Activated CD4-positive, alpha-beta memory T cell treated with anti-CD3 and anti-CD28 coated beads for 36 hours (primary cell): ENCODE data around the gene ZC3H10. TPM values are rescaled to one million over a fixed set of nuclear protein-coding genes. Genes with fewer than 3 reads are reported as not detected.
A peak's percentile ranks its signal among the peaks of the same experiment; 100 is the strongest.

Experiments used
- CTCF ChIA-PET: fragments of 350-600 bp; sonication (Branson Sonifier 250); formaldehyde crosslinking; loops from one replicate; lab custom pipeline; 2021; ENCODE audit warnings: antibody characterized with exemption, inconsistent platforms; lab: Charles Lee
- POLR2A ChIA-PET: fragments of 350-600 bp; sonication (Branson Sonifier 250); formaldehyde crosslinking; loops from one replicate; lab custom pipeline; 2021; ENCODE audit warnings: antibody characterized with exemption; lab: Charles Lee
- DNase-seq: peaks from one replicate; pipeline ENCODE4 v3.0.0-alpha.2; 2020
- H3K27ac Mint-ChIP-seq: one replicate; pipeline ENCODE4 v1.8.0; 2021; ENCODE audit warnings: mixed read lengths
- H3K27me3 Mint-ChIP-seq: one replicate; pipeline ENCODE4 v1.8.0; 2021; ENCODE audit warnings: mixed read lengths
- H3K36me3 Mint-ChIP-seq: one replicate; pipeline ENCODE4 v1.8.0; 2021; ENCODE audit warnings: mixed read lengths
- H3K4me1 Mint-ChIP-seq: one replicate; pipeline ENCODE4 v1.8.0; 2021; ENCODE audit warnings: low read depth, mixed read lengths
- H3K4me3 Mint-ChIP-seq: one replicate; pipeline ENCODE4 v1.8.0; 2021; ENCODE audit warnings: mild to moderate bottlenecking, mixed read lengths
- H3K9me3 Mint-ChIP-seq: one replicate; pipeline ENCODE4 v1.8.0; 2021; ENCODE audit warnings: mixed read lengths
- intact Hi-C: fragments of 100-400 bp; cut with micrococcal nuclease; formaldehyde crosslinking; loops from one replicate; pipeline ENCODE4 v1.15.1; 2023
- total RNA-seq, 2 experiments: library from RNA; stranded (reverse); gene quantifications; one replicate each; pipeline ENCODE4 v1.2.3, GENCODE V29; 2021

The ZC3H10 gene
- total RNA-seq, 2 experiments from 2014 or later: 5.1 to 7.2 TPM

DNA sequence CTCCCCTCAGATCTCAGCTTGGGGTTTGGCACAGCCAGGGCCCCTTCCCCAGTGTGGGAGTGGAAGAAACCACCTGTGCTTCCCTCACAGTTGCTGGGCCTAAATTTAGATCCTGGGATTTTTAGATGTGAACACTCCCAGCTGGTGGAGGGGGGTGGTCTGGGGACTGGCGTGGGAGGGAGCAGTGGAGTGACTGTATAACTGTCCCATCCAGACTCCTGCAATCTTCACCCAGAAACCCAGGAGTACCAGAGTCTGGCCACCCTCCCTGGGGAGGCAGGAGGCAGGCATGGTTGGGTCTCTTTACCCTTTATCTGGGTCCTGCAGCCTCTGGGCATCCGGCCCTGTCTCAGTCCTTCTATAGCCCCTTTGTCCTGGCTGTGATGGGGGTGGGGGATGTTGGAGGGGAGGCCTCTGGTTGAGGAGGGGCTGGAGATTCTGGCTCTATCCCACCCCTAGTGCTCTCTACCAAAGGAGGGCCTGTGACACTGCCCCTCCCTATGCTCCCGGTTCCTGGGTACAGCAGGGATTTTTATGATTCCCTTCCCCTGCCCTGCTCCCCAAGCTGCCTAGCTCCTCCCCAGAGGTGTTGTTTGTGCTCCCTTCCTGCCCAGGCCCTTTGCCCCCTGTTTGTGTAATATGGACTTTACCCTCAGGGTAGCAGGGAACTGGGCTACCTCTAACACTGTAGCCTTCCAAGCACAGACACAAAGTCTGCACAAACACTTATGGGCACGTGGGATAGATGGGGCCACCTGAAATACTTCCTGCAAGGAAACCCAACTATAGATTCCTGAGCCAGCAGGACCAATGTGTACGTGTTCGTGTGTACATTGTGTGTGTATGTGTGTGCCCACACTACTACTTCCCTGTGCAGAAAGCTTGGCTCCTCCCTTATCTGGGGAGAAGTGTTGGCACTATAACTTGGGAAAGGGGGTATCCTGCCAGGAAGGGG, 36.4 kb upstream of the ZC3H10 start:
- no peak for DNase-seq
- CTCF ChIA-PET: interaction anchor here (1.0 to 2.3 kb wide), 5 partner anchors 15 to 111 kb away, joined by 3 to 5 read pairs (median 3); no protein-coding TSS in a partner anchor
- peaks cover 7% of the 10 kb centered on the region for H3K27me3 Mint-ChIP-seq
- peaks cover 5% of the 10 kb centered on the region for H3K4me1 Mint-ChIP-seq
- H3K4me3 Mint-ChIP-seq: no peak overlapping the region
- POLR2A ChIA-PET: interaction anchor here (4.9 kb wide), 1 partner anchor 22 kb away, joined by 23 read pairs; the partner anchor contains the start of gene PA2G4
- H3K36me3 Mint-ChIP-seq: no peaks in the 10 kb centered on the region
- no peaks in the 10 kb centered on the region for H3K9me3 Mint-ChIP-seq
- intact Hi-C loops: loop anchor here (2.0 kb wide), 1 partner anchor 35 kb away; no protein-coding TSS in a partner anchor
- no peak overlapping the region for H3K27ac Mint-ChIP-seq

DNA sequence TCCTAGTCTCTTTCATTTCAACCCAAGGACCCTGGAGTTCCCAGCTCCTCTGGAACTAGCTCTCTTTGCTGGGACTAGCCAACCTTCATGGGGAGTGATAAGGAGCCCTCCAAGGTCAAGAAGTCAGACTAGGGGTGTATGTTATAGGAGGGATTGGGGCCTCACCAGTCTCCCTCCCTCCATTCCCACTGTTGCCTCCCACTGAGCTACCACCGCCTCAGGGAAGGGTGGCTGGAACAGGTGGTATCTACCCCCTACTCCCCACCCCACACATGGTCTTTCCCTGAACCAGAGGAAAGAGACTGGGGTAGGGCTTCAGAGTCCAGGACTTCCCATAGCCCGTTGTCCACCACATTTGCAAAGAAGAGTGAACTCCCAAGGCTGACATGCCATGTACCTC, 35.7 kb upstream of the ZC3H10 start:
- no peaks in the 10 kb centered on the region for H3K9me3 Mint-ChIP-seq
- H3K27me3 Mint-ChIP-seq: peaks cover 7% of the 10 kb centered on the region
- no peak overlapping the region for H3K4me3 Mint-ChIP-seq
- no peak overlapping the region for H3K27ac Mint-ChIP-seq
- H3K36me3 Mint-ChIP-seq: no peaks in the 10 kb centered on the region
- intact Hi-C loops: no loop called here
- no peak for DNase-seq
- POLR2A ChIA-PET: interaction anchor here (4.9 kb wide), 1 partner anchor 22 kb away, joined by 23 read pairs; the partner anchor contains the start of gene PA2G4
- CTCF ChIA-PET: interaction anchor here (1.8 kb wide), 1 partner anchor 86 kb away, joined by 5 read pairs; no protein-coding TSS in a partner anchor
- H3K4me1 Mint-ChIP-seq: peaks cover 5% of the 10 kb centered on the region

DNA sequence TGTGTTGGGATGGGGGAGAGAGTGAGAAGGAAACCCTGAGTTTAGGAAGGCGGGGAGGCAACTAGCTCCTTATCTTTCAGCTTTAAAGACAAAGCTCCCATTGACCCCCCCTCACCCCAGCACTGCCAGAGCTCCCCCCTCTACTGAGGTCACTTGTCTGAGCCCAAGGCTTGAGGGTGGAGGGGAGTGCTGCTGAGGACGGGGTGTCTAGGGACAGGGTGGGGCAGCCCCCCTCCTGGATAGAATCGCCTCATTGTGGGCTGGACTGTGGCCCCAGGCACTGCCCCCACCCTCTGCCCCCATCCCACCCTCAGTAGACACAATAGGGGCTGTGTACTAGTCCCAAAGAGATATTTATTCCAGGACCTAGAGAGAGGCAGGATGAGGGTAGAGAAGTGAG, 35.1 kb upstream of the ZC3H10 start:
- intact Hi-C loops: no loop called here
- Mint-ChIP-seq H3K36me3 (no peaks in the 10 kb centered on the region), H3K27me3 (peaks cover 7% of the 10 kb centered on the region), H3K4me3 (no peak overlapping the region), H3K4me1 (peaks cover 5% of the 10 kb centered on the region), H3K9me3 (no peaks in the 10 kb centered on the region), H3K27ac (no peak overlapping the region)
- CTCF ChIA-PET: no interaction called here
- POLR2A ChIA-PET: interaction anchor here (4.9 kb wide), 1 partner anchor 21 kb away, joined by 23 read pairs; the partner anchor contains the start of gene PA2G4
- DNase-seq: no peak

DNA sequence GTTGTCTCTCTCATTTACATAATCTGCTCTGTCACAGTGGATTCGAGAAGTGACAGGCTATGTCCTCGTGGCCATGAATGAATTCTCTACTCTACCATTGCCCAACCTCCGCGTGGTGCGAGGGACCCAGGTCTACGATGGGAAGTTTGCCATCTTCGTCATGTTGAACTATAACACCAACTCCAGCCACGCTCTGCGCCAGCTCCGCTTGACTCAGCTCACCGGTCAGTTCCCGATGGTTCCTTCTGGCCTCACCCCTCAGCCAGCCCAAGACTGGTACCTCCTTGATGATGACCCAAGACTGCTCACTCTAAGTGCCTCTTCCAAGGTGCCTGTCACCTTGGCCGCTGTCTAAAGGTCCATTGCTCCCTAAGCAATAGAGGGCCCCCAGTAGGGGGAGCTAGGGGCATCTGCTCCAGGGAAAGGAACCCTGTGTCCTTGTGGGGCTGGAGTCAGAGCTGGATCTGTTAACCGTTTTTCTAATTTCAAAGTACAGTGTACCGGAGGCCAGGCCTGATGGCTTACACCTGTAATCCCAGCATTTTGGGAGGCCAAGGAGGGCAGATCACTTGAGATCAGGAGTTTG, 33.0 kb upstream of the ZC3H10 start:
- Mint-ChIP-seq H3K36me3 (no peaks in the 10 kb centered on the region), H3K4me1 (peaks cover 5% of the 10 kb centered on the region), H3K27me3 (peaks cover 7% of the 10 kb centered on the region), H3K4me3 (no peak overlapping the region), H3K9me3 (no peaks in the 10 kb centered on the region), H3K27ac (no peak overlapping the region)
- peak; percentile 62 for DNase-seq
- CTCF ChIA-PET: interaction anchor here (0.6 to 2.1 kb wide), 12 partner anchors 11 to 120 kb away, joined by 3 to 22 read pairs (median 4); partner anchors contain the start of gene PA2G4
- intact Hi-C loops: no loop called here
- POLR2A ChIA-PET: interaction anchor here (0.6 to 0.7 kb wide), 2 partner anchors 12 to 42 kb away, joined by 3 read pairs; no protein-coding TSS in a partner anchor

DNA sequence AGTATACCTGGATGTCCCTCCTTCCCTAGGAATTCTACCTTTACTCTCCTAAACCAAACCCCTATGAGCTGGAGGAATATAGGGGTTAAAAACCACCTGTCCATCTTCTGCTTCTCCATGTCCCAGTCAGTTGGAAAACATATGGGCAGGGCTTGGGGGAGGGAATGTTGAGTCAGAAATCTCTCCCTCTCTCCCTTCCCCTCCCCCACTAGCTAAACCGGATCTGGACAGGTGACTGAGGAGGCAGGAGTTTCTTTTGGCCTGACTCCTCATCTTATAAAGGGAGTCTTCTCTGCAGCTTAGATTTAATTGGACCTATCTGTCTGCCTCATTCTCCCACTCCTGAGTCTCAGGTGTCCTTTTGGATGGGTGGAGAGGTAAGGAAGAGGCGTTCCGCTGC, 32.0 kb upstream of the ZC3H10 start:
- Mint-ChIP-seq H3K4me3 (no peak overlapping the region), H3K27ac (no peak overlapping the region), H3K36me3 (no peaks in the 10 kb centered on the region), H3K9me3 (no peaks in the 10 kb centered on the region), H3K4me1 (peaks cover under 1% of the 10 kb centered on the region), H3K27me3 (peaks cover 3% of the 10 kb centered on the region)
- DNase-seq: no peak
- ChIA-PET CTCF (interaction anchor here (0.8 to 2.1 kb wide), 5 partner anchors 13 to 121 kb away, joined by 3 to 22 read pairs (median 4); partner anchors contain the start of gene PA2G4), POLR2A (no interaction called here)
- intact Hi-C loops: no loop called here

DNA sequence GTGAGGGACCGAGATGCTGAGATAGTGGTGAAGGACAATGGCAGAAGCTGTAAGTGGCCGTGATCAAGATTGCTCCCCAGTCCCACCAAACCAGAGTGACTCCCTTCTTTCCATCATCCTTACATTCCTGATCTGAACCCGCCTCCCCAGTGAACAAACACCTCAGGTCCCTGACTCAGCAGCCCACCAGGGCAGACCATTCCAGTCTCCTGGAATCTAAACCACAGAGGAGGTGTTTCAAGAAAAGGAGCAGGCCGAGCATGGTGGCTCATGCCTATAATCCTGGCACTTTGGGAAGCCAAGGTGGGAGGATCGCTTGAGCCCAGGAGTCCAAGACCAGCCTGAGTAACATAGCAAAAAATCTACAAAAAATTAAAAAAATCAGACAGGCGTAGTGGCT, 31.5 kb upstream of the ZC3H10 start:
- ChIA-PET POLR2A (no interaction called here), CTCF (interaction anchor here (1.7 kb wide), 1 partner anchor 13 kb away, joined by 4 read pairs; no protein-coding TSS in a partner anchor)
- Mint-ChIP-seq H3K27ac (no peak overlapping the region), H3K4me3 (no peak overlapping the region), H3K9me3 (no peaks in the 10 kb centered on the region), H3K36me3 (no peaks in the 10 kb centered on the region), H3K27me3 (peaks cover 2% of the 10 kb centered on the region), H3K4me1 (no peaks in the 10 kb centered on the region)
- no peak for DNase-seq
- intact Hi-C loops: no loop called here

DNA sequence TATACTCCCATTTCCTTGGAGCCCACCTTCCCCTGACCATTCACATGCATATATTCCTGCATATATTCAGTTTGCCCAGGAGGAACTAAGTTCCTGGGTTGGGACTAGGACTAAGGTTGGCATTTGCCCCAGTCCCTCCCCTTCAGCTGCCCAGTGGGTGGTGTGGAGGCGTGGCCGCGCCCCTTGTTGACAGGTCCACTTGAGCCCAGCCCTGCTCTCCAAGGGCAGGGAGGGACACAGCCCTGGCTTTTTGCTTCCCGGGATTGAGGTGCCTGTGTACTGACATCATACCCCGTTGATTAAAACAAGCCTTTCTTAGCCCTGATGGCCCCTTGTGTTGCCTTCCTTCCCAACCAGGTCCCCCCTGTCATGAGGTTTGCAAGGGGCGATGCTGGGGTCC, 30.8 kb upstream of the ZC3H10 start:
- Mint-ChIP-seq H3K4me3 (no peak overlapping the region), H3K36me3 (no peaks in the 10 kb centered on the region), H3K27me3 (peaks cover 2% of the 10 kb centered on the region), H3K4me1 (no peaks in the 10 kb centered on the region), H3K27ac (no peak overlapping the region), H3K9me3 (no peaks in the 10 kb centered on the region)
- intact Hi-C loops: no loop called here
- DNase-seq: no peak
- POLR2A ChIA-PET: no interaction called here
- CTCF ChIA-PET: no interaction called here

DNA sequence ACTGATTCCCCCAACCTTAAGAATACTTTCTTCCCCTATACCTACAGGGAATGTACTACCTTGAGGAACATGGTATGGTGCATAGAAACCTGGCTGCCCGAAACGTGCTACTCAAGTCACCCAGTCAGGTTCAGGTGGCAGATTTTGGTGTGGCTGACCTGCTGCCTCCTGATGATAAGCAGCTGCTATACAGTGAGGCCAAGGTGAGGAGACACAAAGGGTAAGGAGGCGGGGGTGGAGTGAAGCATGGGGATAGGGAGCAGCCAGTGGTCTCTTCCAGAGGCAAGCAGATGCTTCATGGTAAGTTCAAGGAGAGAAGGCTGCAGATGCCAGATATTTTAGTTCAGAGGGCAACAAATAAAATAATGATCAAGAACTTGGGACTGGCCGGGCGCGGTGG, 20.3 kb upstream of the ZC3H10 start:
- no peaks in the 10 kb centered on the region for H3K9me3 Mint-ChIP-seq
- intact Hi-C loops: no loop called here
- H3K4me3 Mint-ChIP-seq: no peak overlapping the region
- DNase-seq: no peak
- H3K36me3 Mint-ChIP-seq: no peaks in the 10 kb centered on the region
- CTCF ChIA-PET: no interaction called here
- H3K4me1 Mint-ChIP-seq: peaks cover 9% of the 10 kb centered on the region
- no peaks in the 10 kb centered on the region for H3K27me3 Mint-ChIP-seq
- POLR2A ChIA-PET: no interaction called here
- no peak overlapping the region for H3K27ac Mint-ChIP-seq

DNA sequence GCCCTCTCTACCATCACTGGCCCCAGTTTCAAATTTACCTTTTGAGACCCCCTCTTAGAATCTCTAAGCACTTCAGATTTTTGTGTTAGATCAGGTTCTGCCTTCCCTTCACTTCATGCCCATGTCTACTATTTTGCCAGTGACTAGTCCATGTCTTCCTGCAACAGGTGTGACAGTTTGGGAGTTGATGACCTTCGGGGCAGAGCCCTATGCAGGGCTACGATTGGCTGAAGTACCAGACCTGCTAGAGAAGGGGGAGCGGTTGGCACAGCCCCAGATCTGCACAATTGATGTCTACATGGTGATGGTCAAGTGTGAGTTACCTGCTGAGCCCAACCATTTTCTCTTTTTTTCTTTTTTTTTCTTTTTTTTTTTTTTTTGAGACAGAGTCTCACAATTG, 19.5 kb upstream of the ZC3H10 start:
- H3K9me3 Mint-ChIP-seq: no peaks in the 10 kb centered on the region
- H3K4me3 Mint-ChIP-seq: no peak overlapping the region
- no peaks in the 10 kb centered on the region for H3K36me3 Mint-ChIP-seq
- CTCF ChIA-PET: interaction anchor here (0.6 to 1.7 kb wide), 2 partner anchors 10 to 13 kb away, joined by 3 to 4 read pairs; no protein-coding TSS in a partner anchor
- no peak for DNase-seq
- POLR2A ChIA-PET: no interaction called here
- peaks cover 17% of the 10 kb centered on the region for H3K4me1 Mint-ChIP-seq
- H3K27me3 Mint-ChIP-seq: no peaks in the 10 kb centered on the region
- intact Hi-C loops: no loop called here
- H3K27ac Mint-ChIP-seq: no peak overlapping the region

DNA sequence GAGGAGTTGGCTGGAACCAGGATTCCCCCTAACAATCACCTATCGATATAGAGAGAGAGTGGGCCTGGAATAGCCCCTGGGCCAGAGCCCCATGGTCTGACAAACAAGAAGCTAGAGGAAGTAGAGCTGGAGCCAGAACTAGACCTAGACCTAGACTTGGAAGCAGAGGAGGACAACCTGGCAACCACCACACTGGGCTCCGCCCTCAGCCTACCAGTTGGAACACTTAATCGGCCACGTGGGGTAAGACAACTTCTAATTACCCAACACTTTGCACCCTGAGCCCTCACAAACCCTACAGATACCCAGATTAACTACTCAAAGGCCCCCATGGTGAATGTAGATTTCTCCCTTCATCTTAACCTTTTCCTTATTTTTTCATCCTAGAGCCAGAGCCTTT, 18.3 kb upstream of the ZC3H10 start:
- ChIA-PET CTCF (interaction anchor here (1.3 to 1.7 kb wide), 2 partner anchors 14 to 104 kb away, joined by 3 to 4 read pairs; no protein-coding TSS in a partner anchor), POLR2A (no interaction called here)
- no peaks in the 10 kb centered on the region for H3K27me3 Mint-ChIP-seq
- H3K4me1 Mint-ChIP-seq: peaks cover 17% of the 10 kb centered on the region
- H3K27ac Mint-ChIP-seq: no peak overlapping the region
- no peak overlapping the region for H3K4me3 Mint-ChIP-seq
- DNase-seq: no peak
- H3K9me3 Mint-ChIP-seq: no peaks in the 10 kb centered on the region
- intact Hi-C loops: loop anchor here (5.0 to 10.0 kb wide), 3 partner anchors 102 to 1115 kb away; partner anchors contain the start of genes ORMDL2, SARNP, SUOX and TESPA1
- peaks cover 9% of the 10 kb centered on the region for H3K36me3 Mint-ChIP-seq

DNA sequence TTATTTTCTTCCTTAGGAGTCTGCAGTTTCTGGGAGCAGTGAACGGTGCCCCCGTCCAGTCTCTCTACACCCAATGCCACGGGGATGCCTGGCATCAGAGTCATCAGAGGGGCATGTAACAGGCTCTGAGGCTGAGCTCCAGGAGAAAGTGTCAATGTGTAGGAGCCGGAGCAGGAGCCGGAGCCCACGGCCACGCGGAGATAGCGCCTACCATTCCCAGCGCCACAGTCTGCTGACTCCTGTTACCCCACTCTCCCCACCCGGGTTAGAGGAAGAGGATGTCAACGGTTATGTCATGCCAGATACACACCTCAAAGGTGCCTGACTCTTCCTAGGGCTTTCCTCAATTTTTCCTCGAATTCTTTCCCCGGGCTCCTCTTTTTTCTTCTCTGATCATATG, 17.0 kb upstream of the ZC3H10 start:
- no peak for DNase-seq
- Mint-ChIP-seq H3K4me3 (no peak overlapping the region), H3K4me1 (peaks cover 21% of the 10 kb centered on the region), H3K9me3 (no peaks in the 10 kb centered on the region), H3K27ac (no peak overlapping the region), H3K27me3 (no peaks in the 10 kb centered on the region), H3K36me3 (peaks cover 18% of the 10 kb centered on the region)
- intact Hi-C loops: loop anchor here (5.0 to 10.0 kb wide), 3 partner anchors 104 to 1116 kb away; partner anchors contain the start of genes ORMDL2, SARNP, SUOX and TESPA1
- ChIA-PET CTCF (interaction anchor here (1.2 kb wide), 1 partner anchor 105 kb away, joined by 6 read pairs; no protein-coding TSS in a partner anchor), POLR2A (no interaction called here)
